Activated CD8-positive, alpha-beta T cell treated with anti-CD3 and anti-CD28 coated beads, Interleukin-2, amount 10 ng/mL, durations not matched to agents 7 days and 5 days (primary cell): ENCODE measurements around the gene IQSEC3. TPM values are rescaled to one million over a fixed set of nuclear protein-coding genes. Genes with fewer than 3 reads are reported as not detected.

ENCODE experiments used
- ATAC-seq: fragments of 150-1000 bp; cut with Tn5 transposase; one replicate; pipeline ENCODE4 v1.10.0; 2021; ENCODE audit warnings: moderate library complexity
- CTCF ChIA-PET: fragments of 350-600 bp; sonication (Branson Sonifier 250); formaldehyde crosslinking; loops from one replicate; lab custom pipeline; 2021; ENCODE audit warnings: antibody characterized with exemption; lab: Charles Lee
- POLR2A ChIA-PET: fragments of 350-600 bp; sonication (Branson Sonifier 250); formaldehyde crosslinking; loops from one replicate; lab custom pipeline; 2021; ENCODE audit warnings: antibody characterized with exemption; lab: Charles Lee
- DNase-seq: peaks from one replicate; pipeline ENCODE4 v3.0.0-alpha.2; 2020
- H3K27ac Mint-ChIP-seq: one replicate; pipeline ENCODE4 v1.8.0; 2021; ENCODE audit warnings: mild to moderate bottlenecking, mixed read lengths
- H3K27me3 Mint-ChIP-seq: one replicate; pipeline ENCODE4 v1.8.0; 2021; ENCODE audit warnings: low read depth, mixed read lengths
- H3K36me3 Mint-ChIP-seq: one replicate; pipeline ENCODE4 v1.8.0; 2021; ENCODE audit warnings: low read depth, mixed read lengths
- H3K4me1 Mint-ChIP-seq: one replicate; pipeline ENCODE4 v1.8.0; 2021; ENCODE audit warnings: low read depth, mixed read lengths
- H3K4me3 Mint-ChIP-seq: one replicate; pipeline ENCODE4 v1.8.0; 2021; ENCODE audit warnings: mild to moderate bottlenecking, mixed read lengths
- H3K9me3 Mint-ChIP-seq: one replicate; pipeline ENCODE4 v1.8.0; 2022; ENCODE audit warnings: mixed read lengths; ENCODE audit not compliant: insufficient read depth
- total RNA-seq, 2 experiments: library from RNA; stranded (reverse); gene quantifications; one replicate each; pipeline ENCODE4 v1.2.3, GENCODE V29; 2021

The IQSEC3 gene
- total RNA-seq, 2 experiments from 2014 or later = 1.7 to 2.6 TPM

- Mint-ChIP-seq H3K4me3 (peak overlapping the region; percentile 74), H3K9me3 (no peaks in the 10 kb centered on the region), H3K27ac (peak overlapping the region; percentile 67), H3K4me1 (peaks cover 13% of the 10 kb centered on the region), H3K27me3 (peaks cover 16% of the 10 kb centered on the region), H3K36me3 (no peaks in the 10 kb centered on the region)
- ChIA-PET CTCF (no interaction called here), POLR2A (no interaction called here)
- DNase-seq = peak; percentile 33
- peak; percentile 70 for ATAC-seq
Observed at GRCh38 chr12:138898-139534, 72.4 kb downstream of the IQSEC3 start.

- Mint-ChIP-seq H3K4me1 (peaks cover 16% of the 10 kb centered on the region), H3K36me3 (no peaks in the 10 kb centered on the region), H3K4me3 (peak overlapping the region; percentile 74), H3K9me3 (no peaks in the 10 kb centered on the region), H3K27ac (peak overlapping the region; percentile 8), H3K27me3 (peaks cover 16% of the 10 kb centered on the region)
- no peak for ATAC-seq
- ChIA-PET POLR2A (no interaction called here), CTCF (interaction anchor here (1.0 kb wide), 1 partner anchor 80 kb away, joined by 3 read pairs; no protein-coding TSS in a partner anchor)
- DNase-seq = no peak
Observed at GRCh38 chr12:139585-139984, 73.0 kb downstream of the IQSEC3 start.

GRCh38 chr12:140162-140561, 73.6 kb downstream of the IQSEC3 start:
- no peaks in the 10 kb centered on the region for H3K36me3 Mint-ChIP-seq

GRCh38 chr12:143964-144649, 77.5 kb downstream of the IQSEC3 start:
- ChIA-PET CTCF (interaction anchor here (0.8 to 1.2 kb wide), 2 partner anchors 9 to 44 kb away, joined by 3 to 4 read pairs; no protein-coding TSS in a partner anchor), POLR2A (no interaction called here)
- DNase-seq = no peak
- Mint-ChIP-seq H3K4me1 (peaks cover 17% of the 10 kb centered on the region), H3K27ac (no peak overlapping the region), H3K36me3 (no peaks in the 10 kb centered on the region), H3K27me3 (peaks cover 15% of the 10 kb centered on the region), H3K9me3 (no peaks in the 10 kb centered on the region), H3K4me3 (no peak overlapping the region)
- no peak for ATAC-seq

More at GRCh38 chr12:140162-140561, 73.6 kb downstream of the IQSEC3 start:
- Mint-ChIP-seq H3K27ac (no peak overlapping the region), H3K4me3 (no peak overlapping the region), H3K9me3 (no peaks in the 10 kb centered on the region), H3K4me1 (peaks cover 17% of the 10 kb centered on the region), H3K27me3 (peaks cover 16% of the 10 kb centered on the region)
- DNase-seq (no peak), ATAC-seq (no peak)
- CTCF ChIA-PET = interaction anchor here (1.0 kb wide), 1 partner anchor 80 kb away, joined by 3 read pairs; no protein-coding TSS in a partner anchor
- POLR2A ChIA-PET = no interaction called here

- Mint-ChIP-seq H3K27me3 (peaks cover 10% of the 10 kb centered on the region), H3K4me3 (no peak overlapping the region), H3K36me3 (no peaks in the 10 kb centered on the region), H3K4me1 (peaks cover 15% of the 10 kb centered on the region), H3K27ac (no peak overlapping the region), H3K9me3 (no peaks in the 10 kb centered on the region)
- CTCF ChIA-PET = interaction anchor here (0.8 to 1.2 kb wide), 2 partner anchors 9 to 44 kb away, joined by 3 to 4 read pairs; no protein-coding TSS in a partner anchor
- ATAC-seq (no peak), DNase-seq (no peak)
- POLR2A ChIA-PET = no interaction called here
Observed at GRCh38 chr12:144650-145284, 78.2 kb downstream of the IQSEC3 start.

- Mint-ChIP-seq H3K27ac (no peak overlapping the region), H3K9me3 (no peaks in the 10 kb centered on the region), H3K27me3 (peaks cover 3% of the 10 kb centered on the region), H3K4me1 (peaks cover 9% of the 10 kb centered on the region), H3K4me3 (no peak overlapping the region), H3K36me3 (no peaks in the 10 kb centered on the region)
- DNase-seq (no peak), ATAC-seq (no peak)
- CTCF ChIA-PET = interaction anchor here (1.2 kb wide), 1 partner anchor 8 kb away, joined by 4 read pairs; no protein-coding TSS in a partner anchor
- POLR2A ChIA-PET = no interaction called here
Observed at GRCh38 chr12:145369-145960, 78.9 kb downstream of the IQSEC3 start.

GRCh38 chr12:147242-147641, 80.7 kb downstream of the IQSEC3 start:
- peaks cover 3% of the 10 kb centered on the region for H3K27me3 Mint-ChIP-seq
- H3K36me3 Mint-ChIP-seq = no peaks in the 10 kb centered on the region
- ATAC-seq (no peak), DNase-seq (no peak)
- no peak overlapping the region for H3K27ac Mint-ChIP-seq
- ChIA-PET CTCF (no interaction called here), POLR2A (no interaction called here)
- peaks cover 6% of the 10 kb centered on the region for H3K4me1 Mint-ChIP-seq
- no peaks in the 10 kb centered on the region for H3K9me3 Mint-ChIP-seq
- no peak overlapping the region for H3K4me3 Mint-ChIP-seq

- H3K9me3 Mint-ChIP-seq = no peaks in the 10 kb centered on the region
- ATAC-seq = no peak
- H3K27ac Mint-ChIP-seq = no peak overlapping the region
- CTCF ChIA-PET = no interaction called here
- H3K4me1 Mint-ChIP-seq = peaks cover 7% of the 10 kb centered on the region
- H3K4me3 Mint-ChIP-seq = no peak overlapping the region
- POLR2A ChIA-PET = no interaction called here
- peaks cover 3% of the 10 kb centered on the region for H3K27me3 Mint-ChIP-seq
- no peak for DNase-seq
- no peaks in the 10 kb centered on the region for H3K36me3 Mint-ChIP-seq
Observed at GRCh38 chr12:148676-149416, 82.3 kb downstream of the IQSEC3 start.

- DNase-seq (no peak), ATAC-seq (no peak)
- ChIA-PET POLR2A (no interaction called here), CTCF (interaction anchor here (0.7 to 1.1 kb wide), 2 partner anchors 39 to 68 kb away, joined by 3 read pairs; no protein-coding TSS in a partner anchor)
- Mint-ChIP-seq H3K36me3 (no peaks in the 10 kb centered on the region), H3K4me3 (no peak overlapping the region), H3K27me3 (peaks cover 3% of the 10 kb centered on the region), H3K9me3 (no peaks in the 10 kb centered on the region), H3K27ac (no peak overlapping the region), H3K4me1 (peaks cover 3% of the 10 kb centered on the region)
Observed at GRCh38 chr12:151579-151978, 85.0 kb downstream of the IQSEC3 start.

- Mint-ChIP-seq H3K4me1 (peaks cover 3% of the 10 kb centered on the region), H3K27ac (no peak overlapping the region), H3K36me3 (no peaks in the 10 kb centered on the region), H3K4me3 (no peak overlapping the region), H3K9me3 (no peaks in the 10 kb centered on the region), H3K27me3 (peaks cover 3% of the 10 kb centered on the region)
- ATAC-seq (no peak), DNase-seq (no peak)
- ChIA-PET POLR2A (no interaction called here), CTCF (interaction anchor here (1.1 to 1.3 kb wide), 2 partner anchors 15 to 67 kb away, joined by 3 to 4 read pairs; no protein-coding TSS in a partner anchor)
Observed at GRCh38 chr12:152440-152839, 85.9 kb downstream of the IQSEC3 start.
